MV-4-11 (cell line): ENCODE measurements around the gene OR52E6.

Experiments
- DNase-seq: peaks from one replicate; lab custom pipeline; 2025; lab: John Stamatoyannopoulos, UW

Gene OR52E6

GRCh38 chr11:5796541-5796940, 45.2 kb downstream of the OR52E6 start:
- no peak for DNase-seq

DNA sequence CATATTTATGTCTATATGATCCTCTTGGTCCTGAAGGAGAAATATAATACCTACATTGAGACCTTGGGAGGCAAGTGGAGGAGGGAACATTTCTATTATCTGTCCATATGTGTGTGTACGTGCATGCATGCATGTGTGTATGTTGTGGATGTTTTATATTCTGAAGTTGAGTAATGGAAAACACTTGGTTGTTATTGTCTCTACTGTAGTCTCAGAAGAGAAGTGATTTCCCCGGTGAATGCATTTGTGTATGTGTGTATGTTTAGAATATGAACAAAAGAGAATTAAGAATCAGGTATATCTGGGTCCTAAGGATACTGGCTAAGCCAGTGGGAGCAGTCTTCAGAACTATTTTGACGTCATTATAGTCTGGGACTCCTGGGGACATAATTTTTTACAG, 50.5 kb downstream of the OR52E6 start, which contains the start of gene OR52N1:
TSS of gene OR52N1 (minus strand) at position 101 of the 400 bp plus-strand sequence. CDS start 2,449 bp downstream, outside the sequence.
- DNase-seq = no peak
